Measurements from ENCODE around the gene SLC6A18. TPM values are rescaled to one million over a fixed set of nuclear protein-coding genes. Genes with fewer than 3 reads are reported as not detected.

SLC6A18 gene
- total and polyA plus RNA-seq, 7 donors, result not detected

DNA sequence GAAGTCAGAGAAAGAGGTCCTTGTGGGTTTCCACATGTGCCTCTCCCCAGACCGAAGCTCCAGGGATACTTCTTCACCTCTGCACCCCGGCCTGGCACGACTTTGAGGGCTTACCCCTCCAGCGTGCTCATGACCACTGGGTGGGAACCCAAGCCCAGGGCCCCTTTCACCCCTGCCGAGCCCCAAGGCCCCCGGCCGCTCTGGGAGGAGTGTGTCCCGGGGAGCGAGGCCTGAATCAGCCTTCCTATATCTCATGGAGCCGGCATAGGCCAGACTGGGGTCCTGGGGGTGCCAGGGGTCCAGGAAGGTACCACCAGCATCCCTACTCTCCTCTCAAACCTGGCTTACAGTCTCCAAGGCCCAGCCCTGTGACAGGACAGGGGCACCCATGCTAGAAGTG is 52.6 kb downstream of the SLC6A18 start:
- Histone ChIP-seq H3K9me3 (no peaks in the 10 kb centered on the region), H3K27me3 (ENCODE audit: insufficient read depth in 3 of 3, low read length in 2 of 3) (no peaks in the 10 kb centered on the region), H3K4me3 (no peak overlapping the region), H3K36me3 (ENCODE audit: insufficient read depth in 1 of 2, low read depth in 1 of 2) (no peaks in the 10 kb centered on the region), H3K27ac (no peak overlapping the region), H3K4me1 (no peaks in the 10 kb centered on the region)
- ATAC-seq (no peak), DNase-seq (no peak)
- intact Hi-C loops (cut with DNase I), result no loop called here
- TF ChIP-seq, protein P1, sequence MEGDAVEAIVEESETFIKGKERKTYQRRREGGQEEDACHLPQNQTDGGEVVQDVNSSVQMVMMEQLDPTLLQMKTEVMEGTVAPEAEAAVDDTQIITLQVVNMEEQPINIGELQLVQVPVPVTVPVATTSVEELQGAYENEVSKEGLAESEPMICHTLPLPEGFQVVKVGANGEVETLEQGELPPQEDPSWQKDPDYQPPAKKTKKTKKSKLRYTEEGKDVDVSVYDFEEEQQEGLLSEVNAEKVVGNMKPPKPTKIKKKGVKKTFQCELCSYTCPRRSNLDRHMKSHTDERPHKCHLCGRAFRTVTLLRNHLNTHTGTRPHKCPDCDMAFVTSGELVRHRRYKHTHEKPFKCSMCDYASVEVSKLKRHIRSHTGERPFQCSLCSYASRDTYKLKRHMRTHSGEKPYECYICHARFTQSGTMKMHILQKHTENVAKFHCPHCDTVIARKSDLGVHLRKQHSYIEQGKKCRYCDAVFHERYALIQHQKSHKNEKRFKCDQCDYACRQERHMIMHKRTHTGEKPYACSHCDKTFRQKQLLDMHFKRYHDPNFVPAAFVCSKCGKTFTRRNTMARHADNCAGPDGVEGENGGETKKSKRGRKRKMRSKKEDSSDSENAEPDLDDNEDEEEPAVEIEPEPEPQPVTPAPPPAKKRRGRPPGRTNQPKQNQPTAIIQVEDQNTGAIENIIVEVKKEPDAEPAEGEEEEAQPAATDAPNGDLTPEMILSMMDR (IDR thresholded peaks at IDR 0.05), result no peak
- WGBS, 3 donors, result 87 to 92% (median 89%) methylated on average over 10 of the region's 10 CpGs

DNA sequence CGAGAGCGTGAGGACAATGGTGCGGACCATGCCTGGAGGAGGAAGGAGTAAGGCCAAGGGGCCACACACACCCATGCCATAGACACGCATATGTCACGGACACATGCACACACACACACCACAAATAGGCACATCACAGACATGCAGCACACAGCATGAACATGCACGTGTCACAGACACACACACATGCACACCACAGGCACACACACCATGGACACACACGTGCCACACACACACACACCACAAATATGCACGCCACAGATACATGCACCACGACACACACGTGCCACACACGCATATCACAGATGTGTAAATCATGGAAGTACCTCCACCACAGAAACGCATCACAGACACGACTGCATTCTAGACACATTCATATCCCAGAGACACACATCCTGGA is 53.0 kb downstream of the SLC6A18 start:
- no peak overlapping the region for H3K27ac ChIP-seq
- no peak for DNase-seq
- intact Hi-C loops (cut with DNase I), result no loop called here
- no peaks in the 10 kb centered on the region for H3K9me3 ChIP-seq
- H3K4me1 ChIP-seq, result no peaks in the 10 kb centered on the region
- no peak overlapping the region for H3K4me3 ChIP-seq
- ATAC-seq, result no peak
- H3K27me3 ChIP-seq (ENCODE audit: insufficient read depth in 3 of 3, low read length in 2 of 3), result no peaks in the 10 kb centered on the region
- WGBS, 3 donors, result 93 to 94% (median 94%) methylated on average over 13 of the region's 13 CpGs
- no peaks in the 10 kb centered on the region for H3K36me3 ChIP-seq (ENCODE audit: insufficient read depth in 1 of 2, low read depth in 1 of 2)
- TF ChIP-seq, protein P1 (IDR thresholded peaks at IDR 0.05), result no peak

DNA sequence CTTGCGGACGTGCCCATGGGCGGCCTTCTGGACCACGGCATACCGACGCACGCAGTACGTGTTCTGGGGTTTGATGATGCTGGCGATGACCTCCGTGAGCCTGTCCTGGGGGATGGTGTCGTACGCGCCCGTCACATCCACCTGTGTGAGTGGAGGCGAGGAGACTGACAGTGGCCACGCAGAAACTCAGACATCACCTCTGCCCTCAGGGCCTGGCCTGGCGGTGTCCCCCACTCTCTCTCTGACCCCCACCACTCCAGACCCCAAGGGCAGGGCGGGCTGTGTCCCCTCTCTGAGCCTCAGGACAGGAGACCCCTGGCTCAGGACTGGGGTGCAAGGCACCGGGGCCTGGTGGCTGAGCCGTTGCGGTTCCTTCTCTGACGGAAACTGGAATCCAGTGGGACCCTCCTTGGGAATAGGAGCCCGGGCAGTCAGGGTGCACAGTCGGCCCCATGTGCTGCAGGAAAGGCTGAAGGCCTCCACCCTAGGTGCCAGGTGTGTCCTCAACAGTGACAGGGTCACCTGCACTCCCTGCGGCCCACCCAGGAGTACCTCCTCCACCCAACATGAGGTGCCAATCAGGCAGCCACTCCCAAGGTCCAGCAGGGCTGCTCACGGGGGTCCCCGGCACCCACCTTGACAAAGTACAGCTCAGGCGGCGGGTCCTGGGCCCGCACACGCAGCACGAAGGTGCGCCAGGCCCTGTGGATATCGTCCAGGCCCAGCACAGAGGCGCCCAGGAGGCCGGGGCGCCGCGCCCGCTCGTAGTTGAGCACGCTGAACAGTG is 53.7 kb downstream of the SLC6A18 start:
- Histone ChIP-seq H3K9me3 (no peaks in the 10 kb centered on the region), H3K36me3 (ENCODE audit: insufficient read depth in 1 of 2, low read depth in 1 of 2) (no peaks in the 10 kb centered on the region), H3K4me1 (no peaks in the 10 kb centered on the region), H3K4me3 (no peak overlapping the region), H3K27me3 (ENCODE audit: insufficient read depth in 3 of 3, low read length in 2 of 3) (no peaks in the 10 kb centered on the region), H3K27ac (no peak overlapping the region)
- intact Hi-C loops (cut with DNase I), result no loop called here
- WGBS, 3 donors, result 92 to 94% (median 92%) methylated on average over 42 of the region's 42 CpGs
- ATAC-seq, result no peak
- TF ChIP-seq, protein P1 (IDR thresholded peaks at IDR 0.05), result no peak
- no peak for DNase-seq

DNA sequence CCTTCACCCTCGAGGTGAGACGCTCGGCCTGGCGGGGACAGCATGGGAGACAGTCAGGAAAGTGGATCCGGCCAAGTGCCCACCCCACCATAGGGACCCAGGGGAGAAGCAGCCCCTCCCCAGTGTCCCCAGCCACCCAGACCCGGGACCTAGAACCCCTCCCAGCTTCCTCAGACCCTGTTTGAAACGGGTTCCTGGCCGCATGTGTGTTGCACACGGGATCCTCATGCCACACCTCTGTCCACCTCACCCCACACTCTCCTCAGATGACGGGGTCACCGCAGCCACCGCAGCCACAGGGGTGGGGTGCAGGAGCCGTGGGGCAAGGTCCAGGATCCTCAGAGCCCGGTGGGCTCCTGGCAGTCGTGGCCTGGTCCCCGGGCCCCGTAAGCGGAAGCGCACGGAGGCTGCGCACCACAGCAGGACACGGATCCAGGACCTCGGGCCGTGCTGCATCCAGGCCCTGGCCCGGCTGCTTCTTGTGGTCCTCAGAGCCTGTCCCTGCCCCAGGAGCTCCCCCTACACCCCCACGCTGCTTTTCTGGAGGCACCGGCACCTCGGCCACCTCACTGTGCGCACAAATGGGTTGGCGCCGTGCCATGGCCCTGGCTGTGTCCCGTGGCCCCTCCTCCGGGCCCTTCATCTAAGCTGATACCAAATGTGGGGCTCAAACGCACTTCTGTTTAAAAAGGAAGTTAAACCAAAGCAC is 54.4 kb downstream of the SLC6A18 start:
- ATAC-seq (no peak), DNase-seq (no peak)
- TF ChIP-seq, protein P1 (IDR thresholded peaks at IDR 0.05), result no peak
- Histone ChIP-seq H3K27me3 (ENCODE audit: insufficient read depth in 3 of 3, low read length in 2 of 3) (no peaks in the 10 kb centered on the region), H3K4me1 (no peaks in the 10 kb centered on the region), H3K27ac (no peak overlapping the region), H3K9me3 (no peaks in the 10 kb centered on the region), H3K36me3 (ENCODE audit: insufficient read depth in 1 of 2, low read depth in 1 of 2) (no peaks in the 10 kb centered on the region), H3K4me3 (no peak overlapping the region)
- 88 to 92% (median 90%) methylated on average over 34 of the region's 34 CpGs for WGBS, 3 donors
- intact Hi-C loops (cut with DNase I), result no loop called here
